PC-9 (cell line): ENCODE results near the gene TUBA8.

Experiments used
- EZH2 ChIP-seq: fragments of 200-600 bp; sonication (generic); IDR thresholded peaks from 2 replicates; pipeline ENCODE4 v1.8.0; 2017; ENCODE audit warnings: antibody characterized with exemption, low read depth
- TF ChIP-seq, protein P1 (sequence below): fragments of 200-600 bp; sonication (generic); conservative IDR thresholded peaks from 2 replicates; pipeline ENCODE4 v1.6.1; 2017; ENCODE audit warnings: mixed run types, antibody characterized with exemption, mild to moderate bottlenecking, moderate library complexity

DNA sequence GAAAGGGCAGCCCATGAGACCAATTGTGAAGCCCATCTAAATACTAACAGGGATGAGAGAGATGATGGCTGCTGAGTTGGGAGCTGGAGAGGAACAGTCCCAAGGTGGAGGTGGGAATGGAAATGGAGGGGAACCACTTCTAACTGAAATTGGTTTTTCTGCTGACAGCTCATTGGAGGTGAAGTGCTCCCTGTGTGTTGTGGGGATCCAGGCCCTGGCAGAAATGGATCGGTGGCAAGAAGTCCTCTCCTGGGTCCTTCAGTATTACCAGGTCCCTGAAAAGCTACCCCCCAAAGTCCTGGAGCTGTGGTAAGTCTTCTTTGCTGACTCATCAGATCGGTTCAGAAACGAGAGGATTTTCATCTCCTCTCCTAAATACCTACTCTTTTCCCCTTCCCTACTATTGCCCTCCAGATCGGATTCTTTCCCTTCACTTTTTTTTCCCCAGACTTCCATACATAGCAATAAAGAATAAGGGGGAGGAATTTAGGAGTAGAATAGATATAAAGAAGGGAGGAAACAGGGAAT, 30.8 kb upstream of the TUBA8 start:
- TF ChIP-seq, protein P1, sequence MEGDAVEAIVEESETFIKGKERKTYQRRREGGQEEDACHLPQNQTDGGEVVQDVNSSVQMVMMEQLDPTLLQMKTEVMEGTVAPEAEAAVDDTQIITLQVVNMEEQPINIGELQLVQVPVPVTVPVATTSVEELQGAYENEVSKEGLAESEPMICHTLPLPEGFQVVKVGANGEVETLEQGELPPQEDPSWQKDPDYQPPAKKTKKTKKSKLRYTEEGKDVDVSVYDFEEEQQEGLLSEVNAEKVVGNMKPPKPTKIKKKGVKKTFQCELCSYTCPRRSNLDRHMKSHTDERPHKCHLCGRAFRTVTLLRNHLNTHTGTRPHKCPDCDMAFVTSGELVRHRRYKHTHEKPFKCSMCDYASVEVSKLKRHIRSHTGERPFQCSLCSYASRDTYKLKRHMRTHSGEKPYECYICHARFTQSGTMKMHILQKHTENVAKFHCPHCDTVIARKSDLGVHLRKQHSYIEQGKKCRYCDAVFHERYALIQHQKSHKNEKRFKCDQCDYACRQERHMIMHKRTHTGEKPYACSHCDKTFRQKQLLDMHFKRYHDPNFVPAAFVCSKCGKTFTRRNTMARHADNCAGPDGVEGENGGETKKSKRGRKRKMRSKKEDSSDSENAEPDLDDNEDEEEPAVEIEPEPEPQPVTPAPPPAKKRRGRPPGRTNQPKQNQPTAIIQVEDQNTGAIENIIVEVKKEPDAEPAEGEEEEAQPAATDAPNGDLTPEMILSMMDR = no peak
- no peak for TF ChIP-seq EZH2
